Uterus (tissue), 2 donors: ENCODE data around the gene SYMPK.

ENCODE experiments used
- POLR2A ChIP-seq, 2 donors: fragments of 450-650 bp; IDR thresholded peaks; one replicate each; pipeline ENCODE4 v1.6.1; 2016; ENCODE audit warnings: antibody characterized with exemption in 2 of 2, mild to moderate bottlenecking in 1 of 2, moderate library complexity in 1 of 2
- TF ChIP-seq, protein P1 (sequence below), 4 experiments: fragments of 200-600 bp in 2 of 4; fragments of 450-650 bp in 2 of 4; sonication (generic) in 2 of 4; IDR thresholded peaks; one replicate each; pipeline ENCODE4 v1.5.1; 2016 to 2019; ENCODE audit warnings: antibody characterized with exemption in 4 of 4, mild to moderate bottlenecking in 2 of 4, moderate library complexity in 1 of 4

DNA sequence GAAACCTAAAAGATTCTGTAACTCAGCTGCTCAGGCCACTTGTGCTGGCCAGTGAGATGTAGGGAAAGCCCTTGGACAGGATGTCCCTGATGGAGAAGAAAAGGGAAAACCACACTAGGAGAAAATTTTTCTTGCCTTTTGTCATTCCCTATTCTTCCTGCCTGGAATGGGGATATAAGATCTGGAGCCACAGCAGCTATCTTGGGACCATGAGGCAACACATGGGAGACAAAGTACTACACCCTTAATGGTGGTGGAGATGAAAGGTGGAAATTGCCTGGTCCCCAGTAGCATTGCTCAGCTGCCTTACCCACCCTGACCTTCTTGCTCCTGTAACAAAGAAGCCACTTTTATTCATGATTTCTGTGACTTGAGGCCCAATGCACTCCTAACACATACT, 57.2 kb downstream of the SYMPK start:
- TF ChIP-seq, protein P1, sequence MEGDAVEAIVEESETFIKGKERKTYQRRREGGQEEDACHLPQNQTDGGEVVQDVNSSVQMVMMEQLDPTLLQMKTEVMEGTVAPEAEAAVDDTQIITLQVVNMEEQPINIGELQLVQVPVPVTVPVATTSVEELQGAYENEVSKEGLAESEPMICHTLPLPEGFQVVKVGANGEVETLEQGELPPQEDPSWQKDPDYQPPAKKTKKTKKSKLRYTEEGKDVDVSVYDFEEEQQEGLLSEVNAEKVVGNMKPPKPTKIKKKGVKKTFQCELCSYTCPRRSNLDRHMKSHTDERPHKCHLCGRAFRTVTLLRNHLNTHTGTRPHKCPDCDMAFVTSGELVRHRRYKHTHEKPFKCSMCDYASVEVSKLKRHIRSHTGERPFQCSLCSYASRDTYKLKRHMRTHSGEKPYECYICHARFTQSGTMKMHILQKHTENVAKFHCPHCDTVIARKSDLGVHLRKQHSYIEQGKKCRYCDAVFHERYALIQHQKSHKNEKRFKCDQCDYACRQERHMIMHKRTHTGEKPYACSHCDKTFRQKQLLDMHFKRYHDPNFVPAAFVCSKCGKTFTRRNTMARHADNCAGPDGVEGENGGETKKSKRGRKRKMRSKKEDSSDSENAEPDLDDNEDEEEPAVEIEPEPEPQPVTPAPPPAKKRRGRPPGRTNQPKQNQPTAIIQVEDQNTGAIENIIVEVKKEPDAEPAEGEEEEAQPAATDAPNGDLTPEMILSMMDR (IDR thresholded peaks at IDR 0.05): no peak
- TF ChIP-seq POLR2A (IDR thresholded peaks at IDR 0.05): no peak
